EH (cell line): Measurements from ENCODE around the gene TSPAN4.
A peak's percentile ranks its signal among the peaks of the same experiment; 100 is the strongest.

Experiments used
- DNase-seq: peaks from one replicate; pipeline ENCODE4 v3.0.0-alpha.2; 2015; ENCODE audit warnings: low read depth

TSPAN4 gene

GRCh38 chr11:850775-851763 is 8.4 kb downstream of the TSPAN4 start:
- no peak for DNase-seq

- DNase-seq: no peak
Observed at GRCh38 chr11:852762-853161, 10.1 kb downstream of the TSPAN4 start.

- DNase-seq: no peak
Observed at GRCh38 chr11:853682-854448, 11.2 kb downstream of the TSPAN4 start.

- no peak for DNase-seq
Observed at GRCh38 chr11:854601-855329, 12.1 kb downstream of the TSPAN4 start.

GRCh38 chr11:855330-855674 is 12.7 kb downstream of the TSPAN4 start:
- no peak for DNase-seq

- DNase-seq: no peak
Observed at GRCh38 chr11:855796-856195, 13.1 kb downstream of the TSPAN4 start.

GRCh38 chr11:856397-856796 is 13.7 kb downstream of the TSPAN4 start:
- no peak for DNase-seq

GRCh38 chr11:858053-858761 is 15.6 kb downstream of the TSPAN4 start:
- no peak for DNase-seq

- no peak for DNase-seq
Observed at GRCh38 chr11:858762-859339, 16.2 kb downstream of the TSPAN4 start.

- peak; percentile 85 for DNase-seq
Observed at GRCh38 chr11:859394-860131, 16.9 kb downstream of the TSPAN4 start.

- DNase-seq: no peak
Observed at GRCh38 chr11:860234-861104, 17.8 kb downstream of the TSPAN4 start.

- DNase-seq: no peak
Observed at GRCh38 chr11:861105-861479, 18.4 kb downstream of the TSPAN4 start.

GRCh38 chr11:862081-862661 is 19.5 kb downstream of the TSPAN4 start:
- no peak for DNase-seq

- no peak for DNase-seq
Observed at GRCh38 chr11:862696-863022, 20.0 kb downstream of the TSPAN4 start.

- DNase-seq: no peak
Observed at GRCh38 chr11:863023-863909, 20.6 kb downstream of the TSPAN4 start.

- no peak for DNase-seq
Observed at GRCh38 chr11:863910-864827, 21.5 kb downstream of the TSPAN4 start.

- no peak for DNase-seq
Observed at GRCh38 chr11:864898-865297, 22.2 kb downstream of the TSPAN4 start.
